Islet of Langerhans (tissue), 1 donor: ENCODE data around the gene TMTC4.
"Not testable (repeated sequence)": the region's sequence is repeated elsewhere in the genome, so short reads cannot be mapped to it uniquely, and the experiment has no call there.

Experiments
- FAIRE-seq: peaks from one replicate; lab custom pipeline; 2011; peaks lifted over from hg19 to GRCh38; lab: Jason Lieb, UNC

TMTC4 gene

GRCh38 chr13:100580045-100580444 is 94.5 kb downstream of the TMTC4 start:
- FAIRE-seq = no peak

GRCh38 chr13:100577239-100577638 is 97.4 kb downstream of the TMTC4 start:
- not testable (repeated sequence) for FAIRE-seq

- peak; percentile 41 for FAIRE-seq
These were observed 101.5 kb downstream of the TMTC4 start for GRCh38 chr13:100573121-100573520.

GRCh38 chr13:100566543-100566942 is 108.1 kb downstream of the TMTC4 start:
- FAIRE-seq = no peak

GRCh38 chr13:100565286-100565685 is 109.3 kb downstream of the TMTC4 start:
- FAIRE-seq = no peak

GRCh38 chr13:100564444-100565223 is 110.0 kb downstream of the TMTC4 start:
- FAIRE-seq = no peak

GRCh38 chr13:100563779-100564178 is 110.8 kb downstream of the TMTC4 start:
- FAIRE-seq = no peak

- FAIRE-seq = no peak
These were observed 112.9 kb downstream of the TMTC4 start for GRCh38 chr13:100561599-100562204.

- FAIRE-seq = no peak
These were observed 113.5 kb downstream of the TMTC4 start for GRCh38 chr13:100561158-100561499.

- no peak for FAIRE-seq
These were observed 114.0 kb downstream of the TMTC4 start for GRCh38 chr13:100560498-100561157.

GRCh38 chr13:100559886-100560285 is 114.7 kb downstream of the TMTC4 start:
- no peak for FAIRE-seq
